Neural cell (in vitro differentiated cells): ENCODE data around the gene CD99. TPM values are rescaled to one million over a fixed set of nuclear protein-coding genes. Genes with fewer than 3 reads are reported as not detected.

Experiments used
- H2AFZ ChIP-seq: fragments of 200-600, 300-800 bp; sonication (generic), shearing (Covaris generic); 2 replicates; pipeline ENCODE4 v1.6.0; 2014; ENCODE audit warnings: low read depth, mild to moderate bottlenecking, antibody characterized with exemption, low read length, moderate library complexity
- H3F3A ChIP-seq: fragments of 200-600 bp; shearing (Covaris generic); 2 replicates; pipeline ENCODE4 v1.6.1; 2016; ENCODE audit warnings: mild to moderate bottlenecking, moderate library complexity, mixed read lengths, antibody characterized with exemption, low read length; ENCODE audit not compliant: insufficient read depth, poor library complexity, severe bottlenecking
- H3K27ac ChIP-seq: fragments of 200-600, 300-800 bp; sonication (generic), shearing (Covaris generic); 2 replicates; pipeline ENCODE4 v1.5.1; 2014; ENCODE audit warnings: mild to moderate bottlenecking, low read length, moderate library complexity
- H3K27me3 ChIP-seq: fragments of 300-800, 200-600 bp; sonication (generic), shearing (Covaris generic); 2 replicates; pipeline ENCODE4 v1.6.0; 2014; ENCODE audit warnings: mild to moderate bottlenecking, low read depth, low read length, moderate library complexity; ENCODE audit not compliant: insufficient read depth
- H3K36me3 ChIP-seq: fragments of 300-800, 200-600 bp; sonication (generic), shearing (Covaris generic); 2 replicates; pipeline ENCODE4 v1.5.1; 2014; ENCODE audit warnings: mild to moderate bottlenecking, antibody characterized with exemption, low read length, moderate library complexity; ENCODE audit not compliant: insufficient read depth
- H3K4me2 ChIP-seq: fragments of 300-800, 200-600 bp; sonication (generic), shearing (Covaris generic); 2 replicates; pipeline ENCODE4 v1.6.0; 2014; ENCODE audit warnings: mild to moderate bottlenecking, low read length
- H3K4me3 ChIP-seq: fragments of 300-800, 200-600 bp; sonication (generic), shearing (Covaris generic); 2 replicates; pipeline ENCODE4 v1.5.1; 2014; ENCODE audit warnings: mild to moderate bottlenecking, low read length, moderate library complexity
- H3K79me2 ChIP-seq: fragments of 200-600 bp; shearing (Covaris generic); replicated peaks from 2 replicates; pipeline ENCODE4 v1.6.0; 2014; ENCODE audit warnings: mild to moderate bottlenecking, low read length, moderate library complexity; ENCODE audit not compliant: insufficient read depth
- H3K9ac ChIP-seq: fragments of 300-800, 200-600 bp; sonication (generic), shearing (Covaris generic); 2 replicates; pipeline ENCODE4 v1.6.1; 2016; ENCODE audit warnings: mild to moderate bottlenecking, low read length, mixed read lengths
- H3K9me2 ChIP-seq: fragments of 200-600 bp; shearing (Covaris generic); 2 replicates; pipeline ENCODE4 v1.6.1; 2016; ENCODE audit warnings: mild to moderate bottlenecking, low read length, mixed read lengths; ENCODE audit not compliant: insufficient read depth
- H3K9me3 ChIP-seq: fragments of 200-600, 300-800 bp; sonication (generic), shearing (Covaris generic); 2 replicates; pipeline ENCODE4 v1.6.1; 2016; ENCODE audit warnings: mild to moderate bottlenecking, mixed run types, low read length, moderate library complexity, mixed read lengths
- H4K20me1 ChIP-seq: fragments of 200-600 bp; shearing (Covaris generic); 2 replicates; pipeline ENCODE4 v1.6.1; 2016; ENCODE audit warnings: mild to moderate bottlenecking, mixed run types; ENCODE audit not compliant: insufficient read depth
- EP300 ChIP-seq: fragments of 450-650 bp; conservative IDR thresholded peaks from 2 replicates; pipeline ENCODE4 v1.6.1; 2014; ENCODE audit warnings: antibody characterized with exemption, mild to moderate bottlenecking, moderate library complexity; ENCODE audit not compliant: poor library complexity, severe bottlenecking
- EZH2 ChIP-seq: fragments of 200-600, 300-800 bp; shearing (Covaris generic), sonication (generic); IDR thresholded peaks from 2 replicates; pipeline ENCODE4 v1.6.1; 2014; ENCODE audit warnings: antibody characterized with exemption, low read length, borderline replicate concordance, mild to moderate bottlenecking; ENCODE audit not compliant: insufficient read depth, poor library complexity, severe bottlenecking
- MXI1 ChIP-seq: fragments of 450-650 bp; conservative IDR thresholded peaks from 2 replicates; pipeline ENCODE4 v1.6.1; 2014; ENCODE audit warnings: antibody characterized with exemption, mild to moderate bottlenecking; ENCODE audit not compliant: poor library complexity, severe bottlenecking
- POLR2AphosphoS5 ChIP-seq: IDR thresholded peaks from 2 replicates; pipeline ENCODE4 v1.6.1; 2012
- RAD21 ChIP-seq: fragments of 450-650 bp; conservative IDR thresholded peaks from 2 replicates; pipeline ENCODE4 v1.6.1; 2014; ENCODE audit warnings: antibody characterized with exemption, mild to moderate bottlenecking, moderate library complexity
- REST ChIP-seq: IDR thresholded peaks from 2 replicates; pipeline ENCODE4 v1.6.1; 2012; ENCODE audit warnings: borderline replicate concordance
- SMC3 ChIP-seq: fragments of 450-650 bp; conservative IDR thresholded peaks from 2 replicates; pipeline ENCODE4 v1.6.1; 2014; ENCODE audit warnings: antibody characterized with exemption, mild to moderate bottlenecking, moderate library complexity; ENCODE audit not compliant: poor library complexity
- TAF1 ChIP-seq: IDR thresholded peaks from 2 replicates; pipeline ENCODE4 v1.6.1; 2012; ENCODE audit warnings: low read depth
- polyA plus RNA-seq: library from polyadenylated mRNA; depleted of rRNA; stranded (reverse); fragments of >200 nt; gene quantifications from 2 replicates; pipeline ENCODE4 v1.2.3, GENCODE V29; 2014
- TF ChIP-seq, protein P1 (sequence below): fragments of 450-650 bp; IDR thresholded peaks from 2 replicates; pipeline ENCODE4 v1.5.1; 2014; ENCODE audit warnings: antibody characterized with exemption, mild to moderate bottlenecking, moderate library complexity; ENCODE audit not compliant: poor library complexity, severe bottlenecking

Gene CD99
- polyA plus RNA-seq, 1 donor from 2014 or later: 6.6 TPM

DNA sequence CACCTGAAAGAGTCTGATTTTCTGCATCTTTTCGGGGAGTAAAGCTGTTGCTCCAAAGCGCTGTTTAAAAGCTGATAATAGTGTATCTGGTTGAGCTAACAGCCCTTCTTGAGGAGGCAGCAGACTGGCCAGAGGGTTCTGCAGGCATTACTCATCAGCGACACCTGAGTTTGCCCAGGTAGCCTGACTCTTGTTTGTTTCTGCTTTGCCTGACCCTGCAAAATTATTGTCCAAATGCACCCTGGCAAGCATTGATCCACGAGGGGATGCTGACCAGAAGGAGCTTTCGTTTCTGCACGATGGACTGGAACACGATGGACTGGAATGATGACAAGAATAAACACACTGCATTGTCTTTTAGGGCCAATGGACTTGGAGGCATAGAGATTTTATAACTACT, 6.2 kb downstream of the CD99 start:
- Histone ChIP-seq H3K9ac (no peak overlapping the region), H3K36me3 (no peaks in the 10 kb centered on the region), H3K4me2 (no peak overlapping the region), H3K4me3 (no peak overlapping the region), H3K27ac (no peak overlapping the region), H4K20me1 (no peaks in the 10 kb centered on the region), H2AFZ (no peak overlapping the region), H3F3A (no peaks in the 10 kb centered on the region), H3K9me2 (no peaks in the 10 kb centered on the region), H3K27me3 (peaks cover 6% of the 10 kb centered on the region), H3K9me3 (no peaks in the 10 kb centered on the region), H3K79me2 (peaks cover 33% of the 10 kb centered on the region)
- TF ChIP-seq TAF1 (no peak), EP300 (no peak), SMC3 (no peak)

- Histone ChIP-seq H3K4me3 (no peak overlapping the region), H3K27ac (no peak overlapping the region), H3K9me2 (no peaks in the 10 kb centered on the region), H3K36me3 (no peaks in the 10 kb centered on the region), H3K79me2 (peaks cover 29% of the 10 kb centered on the region), H2AFZ (no peak overlapping the region), H3K9me3 (no peaks in the 10 kb centered on the region), H4K20me1 (no peaks in the 10 kb centered on the region), H3K9ac (no peak overlapping the region), H3K27me3 (peaks cover under 1% of the 10 kb centered on the region), H3K4me2 (no peak overlapping the region), H3F3A (no peaks in the 10 kb centered on the region)
- TF ChIP-seq RAD21 (no peak), EP300 (no peak), SMC3 (no peak), REST (no peak), MXI1 (no peak), EZH2 (no peak), POLR2AphosphoS5 (no peak)
- TF ChIP-seq, protein P1, sequence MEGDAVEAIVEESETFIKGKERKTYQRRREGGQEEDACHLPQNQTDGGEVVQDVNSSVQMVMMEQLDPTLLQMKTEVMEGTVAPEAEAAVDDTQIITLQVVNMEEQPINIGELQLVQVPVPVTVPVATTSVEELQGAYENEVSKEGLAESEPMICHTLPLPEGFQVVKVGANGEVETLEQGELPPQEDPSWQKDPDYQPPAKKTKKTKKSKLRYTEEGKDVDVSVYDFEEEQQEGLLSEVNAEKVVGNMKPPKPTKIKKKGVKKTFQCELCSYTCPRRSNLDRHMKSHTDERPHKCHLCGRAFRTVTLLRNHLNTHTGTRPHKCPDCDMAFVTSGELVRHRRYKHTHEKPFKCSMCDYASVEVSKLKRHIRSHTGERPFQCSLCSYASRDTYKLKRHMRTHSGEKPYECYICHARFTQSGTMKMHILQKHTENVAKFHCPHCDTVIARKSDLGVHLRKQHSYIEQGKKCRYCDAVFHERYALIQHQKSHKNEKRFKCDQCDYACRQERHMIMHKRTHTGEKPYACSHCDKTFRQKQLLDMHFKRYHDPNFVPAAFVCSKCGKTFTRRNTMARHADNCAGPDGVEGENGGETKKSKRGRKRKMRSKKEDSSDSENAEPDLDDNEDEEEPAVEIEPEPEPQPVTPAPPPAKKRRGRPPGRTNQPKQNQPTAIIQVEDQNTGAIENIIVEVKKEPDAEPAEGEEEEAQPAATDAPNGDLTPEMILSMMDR: no peak
Observed at GRCh38 chrX:2697741-2698299, 6.7 kb downstream of the CD99 start.
